Liver (tissue), 9 donors: Measurements from ENCODE around the gene POP4. TPM values are rescaled to one million over a fixed set of nuclear protein-coding genes. Genes with fewer than 3 reads are reported as not detected.

Source experiments
- DNase-seq: peaks from one replicate; pipeline ENCODE4 v3.0.0-alpha.2; 2017; ENCODE audit warnings: low spot score
- H3K27ac ChIP-seq, 2 donors: one replicate each; pipeline ENCODE4 v1.7.0; 2013; ENCODE audit warnings: inconsistent platforms in 2 of 2, low read length in 2 of 2, control low read depth in 1 of 2, low read depth in 1 of 2, mild to moderate bottlenecking in 1 of 2
- H3K27me3 ChIP-seq, 4 donors: one replicate each; pipeline versions ENCODE4 v1.6.1 to v1.7.0; 2013; ENCODE audit warnings: low read length in 3 of 4, inconsistent platforms in 1 of 4, mild to moderate bottlenecking in 1 of 4, moderate library complexity in 1 of 4; ENCODE audit not compliant: control insufficient read depth in 4 of 4, insufficient read depth in 4 of 4
- H3K36me3 ChIP-seq, 4 donors: one replicate each; pipeline versions ENCODE4 v1.6.1 to v1.7.0; 2013; ENCODE audit warnings: low read length in 3 of 4, mild to moderate bottlenecking in 3 of 4, low read depth in 1 of 4, moderate library complexity in 1 of 4; ENCODE audit not compliant: control insufficient read depth in 4 of 4, insufficient read depth in 3 of 4
- H3K4me1 ChIP-seq, 4 donors: one replicate each; pipeline versions ENCODE4 v1.6.1 to v1.7.0; 2013; ENCODE audit warnings: low read length in 3 of 4, mild to moderate bottlenecking in 3 of 4, moderate library complexity in 1 of 4; ENCODE audit not compliant: control insufficient read depth in 4 of 4, insufficient read depth in 4 of 4
- H3K4me3 ChIP-seq, 3 donors: one replicate each; pipeline versions ENCODE4 v1.6.1 to v1.7.0; 2013; ENCODE audit warnings: low read length in 3 of 3, control low read depth in 1 of 3, low read depth in 1 of 3, mild to moderate bottlenecking in 1 of 3
- H3K9ac ChIP-seq, 2 donors: one replicate each; pipeline ENCODE4 v1.7.0; 2013; ENCODE audit warnings: low read length in 2 of 2, mild to moderate bottlenecking in 2 of 2, moderate library complexity in 2 of 2, control low read depth in 1 of 2, low read depth in 1 of 2
- H3K9me3 ChIP-seq, 4 donors: one replicate each; pipeline versions ENCODE4 v1.6.1 to v1.7.0; 2013; ENCODE audit warnings: low read length in 3 of 4; ENCODE audit not compliant: control insufficient read depth in 4 of 4
- ATF3 ChIP-seq: IDR thresholded peaks from 2 replicates; pipeline ENCODE4 v1.6.1; 2016; ENCODE audit warnings: antibody characterized with exemption
- CTCF ChIP-seq: fragments of 150-350 bp; IDR thresholded peaks from 2 replicates; pipeline ENCODE4 v1.5.1; 2017; ENCODE audit warnings: improper control_type of control experiment, low read depth, low read length; ENCODE audit not compliant: missing input control
- EGR1 ChIP-seq, 2 donors: IDR thresholded peaks; 2 replicates each; pipeline ENCODE4 v1.6.1; 2016 to 2018; ENCODE audit warnings: antibody characterized with exemption in 2 of 2, low read depth in 2 of 2
- FOXA2 ChIP-seq: IDR thresholded peaks from 2 replicates; pipeline ENCODE4 v1.6.1; 2016; ENCODE audit warnings: antibody characterized with exemption
- GABPA ChIP-seq, 2 donors: IDR thresholded peaks in 1 of 2; conservative IDR thresholded peaks in 1 of 2; 2 replicates each; pipeline ENCODE4 v1.6.1; 2016; ENCODE audit warnings: antibody characterized with exemption in 2 of 2, mild to moderate bottlenecking in 1 of 2, moderate library complexity in 1 of 2
- HNF4A ChIP-seq, 2 donors: conservative IDR thresholded peaks; 2 replicates each; pipeline ENCODE4 v1.6.1; 2016; ENCODE audit warnings: antibody characterized with exemption in 2 of 2, mild to moderate bottlenecking in 2 of 2
- HNF4G ChIP-seq: IDR thresholded peaks from 2 replicates; pipeline ENCODE4 v1.6.1; 2016; ENCODE audit warnings: antibody characterized with exemption
- JUND ChIP-seq, 2 donors: IDR thresholded peaks; 2 replicates each; pipeline ENCODE4 v1.6.1; 2016; ENCODE audit warnings: antibody characterized with exemption in 2 of 2
- MAX ChIP-seq: IDR thresholded peaks from 2 replicates; pipeline ENCODE4 v1.6.1; 2016; ENCODE audit warnings: antibody characterized with exemption
- NR2F2 ChIP-seq: IDR thresholded peaks from 2 replicates; pipeline ENCODE4 v1.6.1; 2016; ENCODE audit warnings: antibody characterized with exemption
- REST ChIP-seq: IDR thresholded peaks from 2 replicates; pipeline ENCODE4 v1.6.1; 2016; ENCODE audit warnings: antibody characterized with exemption, mild to moderate bottlenecking
- RXRA ChIP-seq, 2 donors: IDR thresholded peaks; 2 replicates each; pipeline ENCODE4 v1.6.1; 2017 to 2018; ENCODE audit warnings: antibody characterized with exemption in 2 of 2, mild to moderate bottlenecking in 1 of 2
- SP1 ChIP-seq: IDR thresholded peaks from 2 replicates; pipeline ENCODE4 v1.6.1; 2018; ENCODE audit warnings: antibody characterized with exemption, mild to moderate bottlenecking
- TAF1 ChIP-seq: conservative IDR thresholded peaks from 2 replicates; pipeline ENCODE4 v1.6.1; 2016; ENCODE audit warnings: antibody characterized with exemption, mild to moderate bottlenecking
- ZBTB33 ChIP-seq: IDR thresholded peaks from 2 replicates; pipeline ENCODE4 v1.6.1; 2016; ENCODE audit warnings: antibody characterized with exemption
- WGBS: extraction: QIAGEN DNeasy Blood & Tissue Kit; methylation state at CpG from one replicate; pipeline ENCODE4 v1.1.7; 2013; 5-methylcytosine and 5-hydroxymethylcytosine counted together
- polyA plus RNA-seq, 2 donors: library from polyadenylated mRNA; stranded (reverse) in 1 of 2; unstranded in 1 of 2; fragments of 200-250 nt in 1 of 2; fragments of >200 nt in 1 of 2; fragmentation: Nextera tagmentation in 1 of 2; extraction: Ambion mirVana in 1 of 2; gene quantifications; one replicate each; pipeline versions ENCODE4 v1.2.1 to v1.2.3, GENCODE V29; 2013 to 2015
- total RNA-seq, 2 donors: library from RNA; depleted of rRNA; stranded (reverse); fragments of >200 nt; gene quantifications; one replicate each; pipeline ENCODE4 v1.2.3, GENCODE V29; 2014
- donor health status: healthy.
- donor health status: healthy.
- donor health status: healthy.
- donor health status: healthy.
- donor health status: healthy.

POP4 gene
- total and polyA plus RNA-seq, 4 donors, result 33.7 to 61.6 (median 38.9) TPM

GRCh38 chr19:29628661-29629385 is 22.7 kb downstream of the POP4 start (continued):
- no peak for TF ChIP-seq ZBTB33
- TF ChIP-seq JUND (IDR thresholded peaks at IDR 0.05), result no peak
- TF ChIP-seq TAF1, result no peak
- no peak for TF ChIP-seq RXRA (IDR thresholded peaks at IDR 0.05)
- no peak for TF ChIP-seq CTCF
- no peak for TF ChIP-seq NR2F2
- no peak for TF ChIP-seq HNF4A (conservative IDR thresholded peaks at IDR 0.05)

GRCh38 chr19:29629836-29630534 is 23.9 kb downstream of the POP4 start:
- DNase-seq, result no peak
- TF ChIP-seq HNF4G (no peak), CTCF (no peak), MAX (no peak), EGR1 (IDR thresholded peaks at IDR 0.05; ENCODE audit: low read depth in 2 of 2) (no peak), ATF3 (no peak), ZBTB33 (no peak), NR2F2 (no peak), RXRA (IDR thresholded peaks at IDR 0.05) (no peak), REST (no peak), TAF1 (no peak), FOXA2 (no peak), HNF4A (conservative IDR thresholded peaks at IDR 0.05) (no peak), SP1 (no peak), GABPA (IDR thresholded peaks at IDR 0.05 in 1 of 2, conservative IDR thresholded peaks at IDR 0.05 in 1 of 2) (no peak)
- WGBS, result 90% methylated on average over 5 of the region's 5 CpGs
- Histone ChIP-seq H3K9me3 (peaks cover 0 to 2% (median 0%) of the 10 kb centered on the region in 4 donors), H3K4me3 (no peak overlapping the region), H3K9ac (no peak overlapping the region), H3K27me3 (no peaks in the 10 kb centered on the region), H3K27ac (no peak overlapping the region), H3K4me1 (no peaks in the 10 kb centered on the region), H3K36me3 (no peaks in the 10 kb centered on the region)
